ENCODE results near the gene ACSF3.

DNA sequence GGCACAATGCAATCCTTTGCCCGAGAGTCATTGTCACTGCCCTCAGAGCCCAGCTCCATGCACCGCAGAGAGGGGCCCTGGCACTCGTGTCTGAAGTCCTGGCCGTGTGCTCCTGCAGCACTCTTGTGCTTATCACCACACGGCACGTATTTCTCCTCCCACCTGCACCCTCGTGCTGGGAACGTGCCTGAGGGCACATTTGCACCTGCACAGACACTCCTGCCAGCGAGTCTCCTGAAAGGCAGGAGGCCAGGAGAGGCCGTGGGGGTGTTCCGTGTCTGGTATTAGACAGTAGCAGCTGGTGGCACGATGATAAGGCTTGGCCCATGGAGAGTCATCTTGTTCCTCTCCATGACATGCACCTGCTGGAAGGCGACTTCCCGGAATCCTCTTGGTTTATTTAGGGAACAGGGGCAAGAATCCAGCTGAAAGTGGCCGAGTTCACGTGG, 3.4 kb upstream of the ACSF3 start:
- TF ChIP-seq EP300 (IDR thresholded peaks at IDR 0.05): no peak
- TF ChIP-seq, protein P1, sequence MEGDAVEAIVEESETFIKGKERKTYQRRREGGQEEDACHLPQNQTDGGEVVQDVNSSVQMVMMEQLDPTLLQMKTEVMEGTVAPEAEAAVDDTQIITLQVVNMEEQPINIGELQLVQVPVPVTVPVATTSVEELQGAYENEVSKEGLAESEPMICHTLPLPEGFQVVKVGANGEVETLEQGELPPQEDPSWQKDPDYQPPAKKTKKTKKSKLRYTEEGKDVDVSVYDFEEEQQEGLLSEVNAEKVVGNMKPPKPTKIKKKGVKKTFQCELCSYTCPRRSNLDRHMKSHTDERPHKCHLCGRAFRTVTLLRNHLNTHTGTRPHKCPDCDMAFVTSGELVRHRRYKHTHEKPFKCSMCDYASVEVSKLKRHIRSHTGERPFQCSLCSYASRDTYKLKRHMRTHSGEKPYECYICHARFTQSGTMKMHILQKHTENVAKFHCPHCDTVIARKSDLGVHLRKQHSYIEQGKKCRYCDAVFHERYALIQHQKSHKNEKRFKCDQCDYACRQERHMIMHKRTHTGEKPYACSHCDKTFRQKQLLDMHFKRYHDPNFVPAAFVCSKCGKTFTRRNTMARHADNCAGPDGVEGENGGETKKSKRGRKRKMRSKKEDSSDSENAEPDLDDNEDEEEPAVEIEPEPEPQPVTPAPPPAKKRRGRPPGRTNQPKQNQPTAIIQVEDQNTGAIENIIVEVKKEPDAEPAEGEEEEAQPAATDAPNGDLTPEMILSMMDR (IDR thresholded peaks at IDR 0.05): no peak
- TF ChIP-seq POLR2AphosphoS5 (IDR thresholded peaks at IDR 0.05): no peak

Data from sigmoid colon (tissue), 4 donors.